ENCODE results near the gene FAM186B.
"Not testable (repeated sequence)": the region's sequence is repeated elsewhere in the genome, so short reads cannot be mapped to it uniquely, and the experiment has no call there.

Gene FAM186B

GRCh38 chr12:49621651-49622500, 16.4 kb upstream of the FAM186B start:
- H3K4me3 ChIP-seq (replicated peaks; ENCODE audit: low read depth, low read length) = peak overlapping the region; percentile 57
- TF ChIP-seq, protein P1, sequence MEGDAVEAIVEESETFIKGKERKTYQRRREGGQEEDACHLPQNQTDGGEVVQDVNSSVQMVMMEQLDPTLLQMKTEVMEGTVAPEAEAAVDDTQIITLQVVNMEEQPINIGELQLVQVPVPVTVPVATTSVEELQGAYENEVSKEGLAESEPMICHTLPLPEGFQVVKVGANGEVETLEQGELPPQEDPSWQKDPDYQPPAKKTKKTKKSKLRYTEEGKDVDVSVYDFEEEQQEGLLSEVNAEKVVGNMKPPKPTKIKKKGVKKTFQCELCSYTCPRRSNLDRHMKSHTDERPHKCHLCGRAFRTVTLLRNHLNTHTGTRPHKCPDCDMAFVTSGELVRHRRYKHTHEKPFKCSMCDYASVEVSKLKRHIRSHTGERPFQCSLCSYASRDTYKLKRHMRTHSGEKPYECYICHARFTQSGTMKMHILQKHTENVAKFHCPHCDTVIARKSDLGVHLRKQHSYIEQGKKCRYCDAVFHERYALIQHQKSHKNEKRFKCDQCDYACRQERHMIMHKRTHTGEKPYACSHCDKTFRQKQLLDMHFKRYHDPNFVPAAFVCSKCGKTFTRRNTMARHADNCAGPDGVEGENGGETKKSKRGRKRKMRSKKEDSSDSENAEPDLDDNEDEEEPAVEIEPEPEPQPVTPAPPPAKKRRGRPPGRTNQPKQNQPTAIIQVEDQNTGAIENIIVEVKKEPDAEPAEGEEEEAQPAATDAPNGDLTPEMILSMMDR (IDR thresholded peaks at IDR 0.05; ENCODE audit: low read depth, low read length, missing control alignments) = no peak
- no peak for DNase-seq (ENCODE audit: extremely low read depth, low read depth)

- DNase-seq (ENCODE audit: extremely low read depth, low read depth) = no peak
- TF ChIP-seq, protein P1 (IDR thresholded peaks at IDR 0.05; ENCODE audit: low read depth, low read length, missing control alignments) = no peak
- no peak overlapping the region for H3K4me3 ChIP-seq (replicated peaks; ENCODE audit: low read depth, low read length)
These were observed 13.8 kb upstream of the FAM186B start for GRCh38 chr12:49619286-49619685.

GRCh38 chr12:49618576-49618975, 13.1 kb upstream of the FAM186B start:
- H3K4me3 ChIP-seq (replicated peaks; ENCODE audit: low read depth, low read length) = no peak overlapping the region
- TF ChIP-seq, protein P1 (IDR thresholded peaks at IDR 0.05; ENCODE audit: low read depth, low read length, missing control alignments) = no peak
- no peak for DNase-seq (ENCODE audit: extremely low read depth, low read depth)

DNA sequence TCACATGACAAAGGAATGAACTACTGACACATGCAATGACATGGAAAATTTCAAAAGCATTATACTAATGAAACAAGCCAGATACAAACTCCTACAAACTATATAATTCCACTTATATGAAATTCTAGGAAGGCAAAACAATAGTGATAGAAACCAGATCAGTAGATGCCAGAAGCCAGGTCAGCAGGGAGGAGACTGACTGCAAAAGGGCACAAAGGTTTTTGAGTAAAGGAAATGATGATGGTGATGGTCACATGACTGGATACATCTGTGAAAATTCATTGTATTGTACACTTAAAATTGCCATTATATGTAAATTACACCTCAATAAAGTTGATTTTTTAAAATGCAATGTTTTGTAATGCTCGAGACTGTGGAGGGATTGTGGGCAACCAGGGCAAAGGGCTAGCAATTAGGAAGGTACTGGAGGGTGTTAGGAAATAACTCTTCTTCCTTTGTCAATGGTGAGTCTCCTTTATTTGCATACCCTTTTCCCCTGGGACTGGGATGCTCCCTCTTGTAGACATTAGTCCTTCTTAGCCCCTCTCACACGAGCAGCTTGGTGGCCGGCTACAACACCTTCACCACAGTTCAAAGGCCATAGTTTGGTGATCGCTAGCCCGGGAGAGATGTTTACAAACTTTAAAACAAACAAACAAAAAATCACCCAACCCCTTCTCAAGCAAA, 11.2 kb upstream of the FAM186B start:
- H3K4me3 ChIP-seq (replicated peaks; ENCODE audit: low read depth, low read length) = no peak overlapping the region
- TF ChIP-seq, protein P1 (IDR thresholded peaks at IDR 0.05; ENCODE audit: low read depth, low read length, missing control alignments) = no peak
- no peak for DNase-seq (ENCODE audit: extremely low read depth, low read depth)

DNA sequence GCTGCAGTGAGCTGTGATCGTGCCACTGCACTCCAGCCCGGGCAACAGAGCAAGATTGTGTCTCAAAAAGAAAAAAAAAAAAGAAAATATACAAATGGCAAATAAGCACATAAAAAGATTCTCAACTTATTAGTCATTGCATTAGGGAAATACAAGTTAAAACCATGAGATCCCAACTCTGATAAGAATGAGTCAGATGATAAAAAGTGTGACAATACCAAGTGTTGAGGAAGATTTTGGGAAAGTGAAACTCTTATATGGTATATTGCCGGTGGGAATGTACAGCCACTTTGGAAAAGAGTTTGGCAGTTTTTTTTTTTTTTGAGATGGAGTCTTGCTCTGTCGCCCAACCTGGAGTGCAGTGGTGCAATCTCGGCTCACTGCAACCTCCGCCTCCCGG, 10.3 kb upstream of the FAM186B start:
- TF ChIP-seq, protein P1 (IDR thresholded peaks at IDR 0.05; ENCODE audit: low read depth, low read length, missing control alignments) = no peak
- DNase-seq (ENCODE audit: extremely low read depth, low read depth) = peak; percentile 24
- no peak overlapping the region for H3K4me3 ChIP-seq (replicated peaks; ENCODE audit: low read depth, low read length)

DNA sequence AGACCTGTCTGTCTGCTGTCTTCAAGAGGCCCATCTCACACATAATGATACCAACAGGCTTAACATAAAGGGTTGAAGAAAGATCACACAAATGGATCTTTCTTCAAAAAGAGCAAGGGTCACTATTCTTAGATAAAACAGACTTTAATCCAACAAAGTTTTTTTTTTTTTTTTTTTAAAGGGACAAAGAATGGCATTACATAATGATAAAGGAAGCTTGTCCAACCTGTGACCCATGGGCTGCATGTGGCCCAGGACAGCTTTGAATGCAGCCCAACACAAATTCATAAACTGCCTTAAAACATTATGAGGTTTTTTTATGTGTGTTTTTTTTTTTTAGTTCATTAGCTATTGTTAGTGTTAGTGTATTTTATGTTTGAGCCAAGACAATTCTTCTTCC, 6.8 kb upstream of the FAM186B start:
- TF ChIP-seq, protein P1 (IDR thresholded peaks at IDR 0.05; ENCODE audit: low read depth, low read length, missing control alignments) = no peak
- H3K4me3 ChIP-seq (replicated peaks; ENCODE audit: low read depth, low read length) = no peak overlapping the region
- no peak for DNase-seq (ENCODE audit: extremely low read depth, low read depth)

- not testable (repeated sequence) for DNase-seq (ENCODE audit: extremely low read depth, low read depth); H3K4me3 ChIP-seq (replicated peaks; ENCODE audit: low read depth, low read length)
These were observed 5.3 kb upstream of the FAM186B start for GRCh38 chr12:49610785-49611184.

Data from HFF-Myc (cell line).